Measurements from ENCODE around the gene MGMT. TPM values are rescaled to one million over a fixed set of nuclear protein-coding genes. Genes with fewer than 3 reads are reported as not detected.

MGMT gene
- total RNA-seq, 2 experiments from 2014 or later: 9.0 to 9.6 TPM

- H3K4me3 ChIP-seq (ENCODE audit: low read length): no peak overlapping the region
- H3K27me3 ChIP-seq (ENCODE audit: control insufficient read depth in 1 of 2, insufficient read depth in 2 of 2, low read length in 2 of 2): no peaks in the 10 kb centered on the region
- DNase-seq (no peak), ATAC-seq (ENCODE audit: poor library complexity) (no peak)
- peaks cover 10% of the 10 kb centered on the region for H3K36me3 ChIP-seq (ENCODE audit: insufficient read depth, low read length)
- ChIA-PET POLR2A (no interaction called here), CTCF (no interaction called here)
- Mint-ChIP-seq H3K36me3 (ENCODE audit: low read depth) (peaks cover 46% of the 10 kb centered on the region), H3K27ac (no peak overlapping the region), H3K27me3 (no peaks in the 10 kb centered on the region), H3K9me3 (no peaks in the 10 kb centered on the region), H3K4me1 (ENCODE audit: low read depth) (peaks cover 16% of the 10 kb centered on the region), H3K4me3 (no peak overlapping the region)
- H3K4me1 ChIP-seq (ENCODE audit: insufficient read depth, low read length): no peaks in the 10 kb centered on the region
- H3K9me3 ChIP-seq (ENCODE audit: control insufficient read depth in 1 of 2, insufficient read depth in 1 of 2, low read length in 2 of 2): peaks cover 0 to 27% of the 10 kb centered on the region in 2 experiments
- intact Hi-C loops (cut with DNase I, micrococcal nuclease): no loop called here
- TF ChIP-seq CTCF (IDR thresholded peaks at IDR 0.05): no peak
- H3K27ac ChIP-seq (ENCODE audit: low read depth in 1 of 2, low read length in 2 of 2): no peak overlapping the region
Observed at GRCh38 chr10:129706081-129706480, 239.0 kb downstream of the MGMT start.

- Histone ChIP-seq H3K36me3 (ENCODE audit: insufficient read depth, low read length) (peaks cover 10% of the 10 kb centered on the region), H3K4me1 (ENCODE audit: insufficient read depth, low read length) (no peaks in the 10 kb centered on the region), H3K27ac (ENCODE audit: low read depth in 1 of 2, low read length in 2 of 2) (no peak overlapping the region), H3K4me3 (ENCODE audit: low read length) (no peak overlapping the region), H3K27me3 (ENCODE audit: control insufficient read depth in 1 of 2, insufficient read depth in 2 of 2, low read length in 2 of 2) (no peaks in the 10 kb centered on the region), H3K9me3 (ENCODE audit: control insufficient read depth in 1 of 2, insufficient read depth in 1 of 2, low read length in 2 of 2) (peaks cover 0 to 27% of the 10 kb centered on the region in 2 experiments)
- Mint-ChIP-seq H3K4me1 (ENCODE audit: low read depth) (peaks cover 16% of the 10 kb centered on the region), H3K36me3 (ENCODE audit: low read depth) (peaks cover 50% of the 10 kb centered on the region), H3K27me3 (no peaks in the 10 kb centered on the region), H3K4me3 (no peak overlapping the region), H3K9me3 (no peaks in the 10 kb centered on the region), H3K27ac (no peak overlapping the region)
- DNase-seq: no peak
- no peak for ATAC-seq (ENCODE audit: poor library complexity)
- ChIA-PET CTCF (no interaction called here), POLR2A (no interaction called here)
- TF ChIP-seq CTCF (IDR thresholded peaks at IDR 0.05): no peak
- intact Hi-C loops (cut with DNase I, micrococcal nuclease): no loop called here
Observed at GRCh38 chr10:129706523-129706922, 239.5 kb downstream of the MGMT start.

- no peak for TF ChIP-seq CTCF (IDR thresholded peaks at IDR 0.05)
- Mint-ChIP-seq H3K4me3 (no peak overlapping the region), H3K36me3 (ENCODE audit: low read depth) (peaks cover 59% of the 10 kb centered on the region), H3K9me3 (no peaks in the 10 kb centered on the region), H3K27ac (no peak overlapping the region), H3K4me1 (ENCODE audit: low read depth) (peaks cover 16% of the 10 kb centered on the region), H3K27me3 (no peaks in the 10 kb centered on the region)
- H3K4me3 ChIP-seq (ENCODE audit: low read length): no peak overlapping the region
- peaks cover 0 to 27% of the 10 kb centered on the region in 2 experiments for H3K9me3 ChIP-seq (ENCODE audit: control insufficient read depth in 1 of 2, insufficient read depth in 1 of 2, low read length in 2 of 2)
- intact Hi-C loops (cut with DNase I, micrococcal nuclease): no loop called here
- no peak overlapping the region for H3K27ac ChIP-seq (ENCODE audit: low read depth in 1 of 2, low read length in 2 of 2)
- H3K4me1 ChIP-seq (ENCODE audit: insufficient read depth, low read length): no peaks in the 10 kb centered on the region
- H3K36me3 ChIP-seq (ENCODE audit: insufficient read depth, low read length): peaks cover 10% of the 10 kb centered on the region
- no peak for ATAC-seq (ENCODE audit: poor library complexity)
- H3K27me3 ChIP-seq (ENCODE audit: control insufficient read depth in 1 of 2, insufficient read depth in 2 of 2, low read length in 2 of 2): no peaks in the 10 kb centered on the region
- POLR2A ChIA-PET: no interaction called here
- no peak for DNase-seq
- CTCF ChIA-PET: no interaction called here
Observed at GRCh38 chr10:129707406-129708388, 240.7 kb downstream of the MGMT start.
